Measurements from ENCODE around the gene ANKRD62. TPM values are rescaled to one million over a fixed set of nuclear protein-coding genes. Genes with fewer than 3 reads are reported as not detected.
"Not testable (repeated sequence)": the region's sequence is repeated elsewhere in the genome, so short reads cannot be mapped to it uniquely, and the experiment has no call there.

The ANKRD62 gene
- total RNA-seq, 1 experiment from 2014 or later: 0.61 TPM

DNA sequence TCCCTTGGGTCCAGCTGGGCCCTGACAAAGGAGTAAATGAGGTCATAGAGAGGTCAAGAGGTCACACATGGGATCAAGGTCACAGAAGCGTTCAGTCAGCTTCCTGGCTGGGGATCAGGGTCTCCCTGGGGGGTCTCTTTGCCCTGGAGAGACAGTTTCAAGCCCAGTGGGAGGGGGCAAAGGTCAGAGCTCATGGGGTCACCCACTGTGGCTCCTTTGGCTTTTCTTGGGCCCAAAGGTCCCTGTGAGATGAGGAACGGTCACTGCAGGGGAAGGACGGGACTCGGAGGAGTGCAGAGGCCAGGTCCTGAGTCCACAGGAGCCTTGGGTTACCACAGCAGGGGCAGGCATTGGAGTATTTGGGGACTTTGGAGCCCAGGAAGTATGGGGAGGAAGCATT lies 30.7 kb upstream of the ANKRD62 start:
- no peak for DNase-seq (ENCODE audit: low read depth)
- in situ Hi-C loops (cut with HindIII; ENCODE audit: low pct_unique_long_range_greater_than_20kb, low sequenced_read_pairs): no loop called here

- in situ Hi-C loops (cut with HindIII; ENCODE audit: low pct_unique_long_range_greater_than_20kb, low sequenced_read_pairs): no loop called here
- DNase-seq (ENCODE audit: low read depth): no peak
These were observed 29.4 kb upstream of the ANKRD62 start for GRCh38 chr18:12064086-12064763.

- no peak for DNase-seq (ENCODE audit: low read depth)
- in situ Hi-C loops (cut with HindIII; ENCODE audit: low pct_unique_long_range_greater_than_20kb, low sequenced_read_pairs): no loop called here
These were observed 28.2 kb upstream of the ANKRD62 start for GRCh38 chr18:12065397-12065796.

GRCh38 chr18:12066910-12067511 lies 26.6 kb upstream of the ANKRD62 start:
- DNase-seq (ENCODE audit: low read depth): no peak
- in situ Hi-C loops (cut with HindIII; ENCODE audit: low pct_unique_long_range_greater_than_20kb, low sequenced_read_pairs): no loop called here

DNA sequence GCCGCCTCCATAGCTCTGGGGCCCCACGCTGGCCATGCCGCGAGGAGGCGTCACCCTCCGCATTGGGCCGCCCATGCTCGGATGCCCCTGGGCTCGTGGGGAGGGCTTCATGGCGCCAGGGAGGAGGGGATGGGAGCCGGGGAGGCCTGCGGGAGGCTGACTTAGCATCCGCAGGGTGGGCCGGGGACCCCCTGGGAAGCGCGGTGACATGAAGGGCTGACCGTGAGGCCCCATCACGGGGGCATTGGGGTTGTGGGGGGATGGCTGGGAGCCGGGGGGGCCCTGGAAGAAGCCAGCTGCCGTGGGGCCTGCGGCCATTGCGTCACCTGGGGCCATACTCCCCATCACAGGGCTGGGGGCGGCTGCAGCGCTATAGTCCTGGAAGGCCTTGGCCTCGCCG lies 26.0 kb upstream of the ANKRD62 start:
- DNase-seq (ENCODE audit: low read depth): no peak
- in situ Hi-C loops (cut with HindIII; ENCODE audit: low pct_unique_long_range_greater_than_20kb, low sequenced_read_pairs): no loop called here

- in situ Hi-C loops (cut with HindIII; ENCODE audit: low pct_unique_long_range_greater_than_20kb, low sequenced_read_pairs); DNase-seq (ENCODE audit: low read depth): not testable (repeated sequence)
These were observed 25.2 kb upstream of the ANKRD62 start for GRCh38 chr18:12068316-12068949.

GRCh38 chr18:12068950-12069320 lies 24.7 kb upstream of the ANKRD62 start:
- in situ Hi-C loops (cut with HindIII; ENCODE audit: low pct_unique_long_range_greater_than_20kb, low sequenced_read_pairs): no loop called here
- no peak for DNase-seq (ENCODE audit: low read depth)

DNA sequence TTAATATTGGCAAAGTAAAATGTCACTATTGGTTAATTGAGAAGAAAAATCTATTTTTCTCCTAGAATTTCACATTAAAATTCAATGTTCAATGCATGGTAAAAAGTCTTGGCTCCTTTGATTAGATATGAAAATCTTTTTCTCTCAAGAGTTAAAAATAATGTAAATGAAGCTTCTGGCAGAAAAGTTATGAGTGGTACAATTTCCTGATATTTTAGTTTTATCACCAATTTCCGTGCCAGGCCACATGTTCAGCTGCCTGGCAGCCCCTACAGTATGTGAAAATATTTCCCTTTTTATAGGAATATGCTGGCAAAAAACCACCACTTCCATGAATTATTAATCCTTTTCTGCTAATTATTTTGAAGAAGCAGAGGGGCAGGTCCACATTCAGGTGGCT lies 22.6 kb upstream of the ANKRD62 start:
- in situ Hi-C loops (cut with HindIII; ENCODE audit: low pct_unique_long_range_greater_than_20kb, low sequenced_read_pairs); DNase-seq (ENCODE audit: low read depth): not testable (repeated sequence)

GRCh38 chr18:12072996-12073395 lies 20.6 kb upstream of the ANKRD62 start:
- no peak for DNase-seq (ENCODE audit: low read depth)
- in situ Hi-C loops (cut with HindIII; ENCODE audit: low pct_unique_long_range_greater_than_20kb, low sequenced_read_pairs): no loop called here

DNA sequence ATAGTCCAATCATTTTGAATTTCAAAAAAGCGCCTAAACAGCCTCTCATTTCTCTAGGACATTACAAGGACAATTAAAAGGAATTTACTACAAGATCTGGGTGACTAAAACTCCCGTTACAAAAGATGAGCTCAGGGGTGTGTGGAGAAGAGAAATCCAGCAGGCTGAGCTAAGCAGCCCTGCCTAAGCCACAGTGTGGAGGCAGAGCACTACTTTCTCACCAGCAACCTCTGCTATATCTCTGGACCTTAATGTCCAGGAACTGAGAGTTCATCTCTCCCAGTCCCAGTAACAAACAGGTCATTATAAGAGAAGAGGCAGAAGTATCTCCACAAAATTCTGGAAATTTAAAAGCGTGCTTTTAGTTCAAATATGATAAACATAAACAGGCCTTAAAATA lies 18.9 kb upstream of the ANKRD62 start:
- in situ Hi-C loops (cut with HindIII; ENCODE audit: low pct_unique_long_range_greater_than_20kb, low sequenced_read_pairs): no loop called here
- no peak for DNase-seq (ENCODE audit: low read depth)

GRCh38 chr18:12076424-12077140 lies 17.1 kb upstream of the ANKRD62 start:
- in situ Hi-C loops (cut with HindIII; ENCODE audit: low pct_unique_long_range_greater_than_20kb, low sequenced_read_pairs): no loop called here
- DNase-seq (ENCODE audit: low read depth): peak; percentile 8

DNA sequence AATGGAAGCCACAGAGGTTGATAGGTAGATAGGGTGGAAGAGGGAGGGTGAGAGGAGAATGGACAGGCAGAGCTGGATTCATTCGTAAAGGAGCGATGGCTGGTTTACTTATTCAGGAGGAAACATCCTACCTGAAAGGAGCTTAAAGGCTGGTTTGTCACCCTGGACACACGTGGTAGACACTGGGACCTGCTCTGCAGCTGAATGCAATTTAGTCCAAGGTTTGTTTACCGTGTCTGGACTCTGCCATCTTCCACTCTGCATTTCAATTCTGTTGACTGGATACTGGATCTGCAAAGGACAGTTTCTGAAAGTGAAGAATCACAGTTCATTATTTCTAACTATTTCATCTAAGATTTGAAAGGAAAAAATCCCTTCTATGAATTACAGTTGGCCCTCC lies 15.6 kb upstream of the ANKRD62 start:
- in situ Hi-C loops (cut with HindIII; ENCODE audit: low pct_unique_long_range_greater_than_20kb, low sequenced_read_pairs); DNase-seq (ENCODE audit: low read depth): not testable (repeated sequence)

DNA sequence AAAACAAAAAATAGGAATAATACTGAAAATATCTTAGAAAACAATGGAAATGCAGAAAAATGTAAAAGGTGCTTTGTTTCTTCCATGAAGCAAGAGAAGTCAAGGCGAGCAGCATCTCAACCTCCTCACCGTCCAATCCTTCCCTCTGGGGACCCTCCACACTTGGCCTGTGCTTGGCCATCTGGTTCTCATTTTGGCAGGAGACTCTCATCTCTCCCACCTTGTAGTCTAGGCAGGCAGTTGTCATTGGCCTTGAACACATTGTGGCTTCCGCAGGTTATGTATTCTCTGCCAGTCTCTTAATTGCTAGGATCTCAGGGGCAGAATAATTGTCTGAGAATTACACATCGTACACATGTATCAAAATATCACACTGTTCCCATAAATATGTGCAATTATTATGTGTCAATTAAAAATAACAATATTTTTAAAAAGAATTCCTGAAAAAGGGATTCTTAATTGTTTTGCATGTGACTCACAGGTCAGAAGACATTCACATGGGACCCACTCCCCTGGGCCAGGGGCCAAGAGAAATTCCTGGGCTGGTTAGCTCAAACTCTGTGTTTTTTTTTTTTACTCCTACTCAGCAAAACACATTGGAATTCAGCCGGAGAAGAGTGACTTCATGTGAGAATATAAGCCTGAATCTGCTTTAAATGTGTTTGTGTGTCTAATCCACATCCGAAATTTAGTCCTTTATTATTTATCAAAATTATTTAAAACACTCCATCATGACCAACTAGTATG lies 14.0 kb upstream of the ANKRD62 start:
- no peak for DNase-seq (ENCODE audit: low read depth)
- in situ Hi-C loops (cut with HindIII; ENCODE audit: low pct_unique_long_range_greater_than_20kb, low sequenced_read_pairs): no loop called here

- DNase-seq (ENCODE audit: low read depth): no peak
- in situ Hi-C loops (cut with HindIII; ENCODE audit: low pct_unique_long_range_greater_than_20kb, low sequenced_read_pairs): no loop called here
These were observed 8.5 kb upstream of the ANKRD62 start for GRCh38 chr18:12085136-12085535.

GRCh38 chr18:12085786-12086185 lies 7.9 kb upstream of the ANKRD62 start:
- no peak for DNase-seq (ENCODE audit: low read depth)
- in situ Hi-C loops (cut with HindIII; ENCODE audit: low pct_unique_long_range_greater_than_20kb, low sequenced_read_pairs): no loop called here

GRCh38 chr18:12086249-12086648 lies 7.4 kb upstream of the ANKRD62 start:
- no peak for DNase-seq (ENCODE audit: low read depth)
- in situ Hi-C loops (cut with HindIII; ENCODE audit: low pct_unique_long_range_greater_than_20kb, low sequenced_read_pairs): no loop called here

DNA sequence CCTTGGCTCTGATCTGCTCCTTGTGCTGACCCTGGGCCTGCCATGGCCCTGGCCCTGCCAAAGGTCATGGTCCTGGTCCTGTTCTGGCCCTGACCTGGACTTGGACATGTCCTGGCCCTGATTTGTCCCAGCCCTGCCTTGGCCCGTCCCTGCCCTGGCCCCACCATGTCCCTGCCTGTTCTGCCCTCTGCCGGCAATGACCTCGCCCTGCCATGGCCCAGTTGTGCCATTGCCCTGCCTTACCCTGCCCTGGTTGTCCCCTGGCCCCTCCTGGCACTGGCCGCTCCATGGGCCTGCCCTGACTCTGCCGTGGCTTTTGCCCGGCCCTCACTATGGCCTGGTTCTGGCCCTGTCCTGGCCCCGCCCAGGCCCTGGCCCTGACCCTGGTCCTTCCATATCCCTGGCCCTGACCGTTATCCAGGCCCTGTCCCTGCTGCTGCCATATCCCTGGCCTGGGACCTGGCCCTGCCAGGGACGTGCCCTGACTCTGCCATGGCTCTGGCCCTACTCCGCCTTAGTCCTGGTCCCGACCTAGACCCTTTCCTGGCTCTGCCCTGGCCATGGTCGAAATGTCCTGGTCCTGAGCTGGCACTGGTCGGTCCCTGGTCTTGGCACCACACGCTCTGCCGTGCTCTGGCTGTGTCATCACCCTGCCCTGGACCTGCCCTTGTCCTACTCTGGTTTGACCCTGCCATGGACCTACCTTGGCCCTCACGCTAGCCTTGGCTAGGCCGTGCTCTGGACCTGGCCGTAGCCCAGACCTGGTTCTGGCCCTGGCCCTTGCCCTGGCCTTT lies 6.8 kb upstream of the ANKRD62 start:
- in situ Hi-C loops (cut with HindIII; ENCODE audit: low pct_unique_long_range_greater_than_20kb, low sequenced_read_pairs): no loop called here

More for the DNA sequence above, 6.8 kb upstream of the ANKRD62 start:
- DNase-seq (ENCODE audit: low read depth): no peak

Data from Caki2 (cell line).